ENCODE results near the gene CACNA1G.

The CACNA1G gene

DNA sequence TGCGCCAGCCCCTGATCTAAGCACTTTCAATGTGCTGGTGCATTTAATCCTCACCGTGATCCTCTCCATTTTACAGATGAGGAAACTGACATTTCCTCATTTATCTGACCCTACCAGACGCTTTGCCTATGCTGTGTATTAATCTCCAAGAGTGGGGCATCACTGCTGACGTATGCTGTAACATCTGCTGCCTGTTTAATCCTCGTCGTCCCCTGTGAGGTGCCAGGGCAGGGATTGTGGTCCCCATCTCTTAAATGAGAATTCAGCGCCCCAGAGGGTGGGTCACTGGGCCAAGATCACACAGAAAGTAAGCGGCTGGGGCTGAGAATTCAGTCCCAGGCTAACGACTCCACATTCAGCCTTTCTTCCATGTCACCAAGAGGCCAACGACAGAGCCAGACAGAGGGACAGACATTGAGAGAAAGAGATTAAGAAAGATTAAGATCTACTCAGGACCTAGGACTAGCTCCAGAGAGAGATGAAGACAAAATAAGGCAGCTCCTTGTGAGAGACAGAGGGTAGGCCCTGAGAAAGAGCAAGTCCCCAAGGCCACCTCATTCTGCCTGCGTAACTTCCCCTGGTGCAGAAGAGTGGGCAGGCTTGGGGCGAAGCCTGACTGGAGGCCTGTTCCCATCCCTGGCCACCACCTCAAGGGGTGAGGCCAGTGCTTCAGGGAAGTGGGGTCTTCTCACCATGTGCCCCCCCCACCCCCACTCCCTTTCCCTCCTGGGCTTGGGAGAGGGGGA is 13.5 kb downstream of the CACNA1G start:
- H3K9me3 Mint-ChIP-seq, result no peaks in the 10 kb centered on the region
- intact Hi-C loops (cut with micrococcal nuclease), result no loop called here
- no peak overlapping the region for H3K4me3 Mint-ChIP-seq
- peaks cover 59% of the 10 kb centered on the region for H3K27me3 Mint-ChIP-seq
- H3K36me3 Mint-ChIP-seq (ENCODE audit: low read depth), result no peaks in the 10 kb centered on the region
- H3K4me1 Mint-ChIP-seq (ENCODE audit: low read depth), result peaks cover 4% of the 10 kb centered on the region
- no peak overlapping the region for H3K27ac Mint-ChIP-seq

DNA sequence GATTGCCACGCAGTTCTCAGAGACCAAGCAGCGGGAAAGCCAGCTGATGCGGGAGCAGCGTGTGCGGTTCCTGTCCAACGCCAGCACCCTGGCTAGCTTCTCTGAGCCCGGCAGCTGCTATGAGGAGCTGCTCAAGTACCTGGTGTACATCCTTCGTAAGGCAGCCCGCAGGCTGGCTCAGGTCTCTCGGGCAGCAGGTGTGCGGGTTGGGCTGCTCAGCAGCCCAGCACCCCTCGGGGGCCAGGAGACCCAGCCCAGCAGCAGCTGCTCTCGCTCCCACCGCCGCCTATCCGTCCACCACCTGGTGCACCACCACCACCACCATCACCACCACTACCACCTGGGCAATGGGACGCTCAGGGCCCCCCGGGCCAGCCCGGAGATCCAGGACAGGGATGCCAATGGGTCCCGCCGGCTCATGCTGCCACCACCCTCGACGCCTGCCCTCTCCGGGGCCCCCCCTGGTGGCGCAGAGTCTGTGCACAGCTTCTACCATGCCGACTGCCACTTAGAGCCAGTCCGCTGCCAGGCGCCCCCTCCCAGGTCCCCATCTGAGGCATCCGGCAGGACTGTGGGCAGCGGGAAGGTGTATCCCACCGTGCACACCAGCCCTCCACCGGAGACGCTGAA is 15.2 kb downstream of the CACNA1G start:
- no peak overlapping the region for H3K27ac Mint-ChIP-seq
- H3K4me1 Mint-ChIP-seq (ENCODE audit: low read depth), result peaks cover 4% of the 10 kb centered on the region
- intact Hi-C loops (cut with micrococcal nuclease), result no loop called here
- no peak overlapping the region for H3K4me3 Mint-ChIP-seq
- no peaks in the 10 kb centered on the region for H3K9me3 Mint-ChIP-seq
- no peaks in the 10 kb centered on the region for H3K36me3 Mint-ChIP-seq (ENCODE audit: low read depth)
- peaks cover 56% of the 10 kb centered on the region for H3K27me3 Mint-ChIP-seq

DNA sequence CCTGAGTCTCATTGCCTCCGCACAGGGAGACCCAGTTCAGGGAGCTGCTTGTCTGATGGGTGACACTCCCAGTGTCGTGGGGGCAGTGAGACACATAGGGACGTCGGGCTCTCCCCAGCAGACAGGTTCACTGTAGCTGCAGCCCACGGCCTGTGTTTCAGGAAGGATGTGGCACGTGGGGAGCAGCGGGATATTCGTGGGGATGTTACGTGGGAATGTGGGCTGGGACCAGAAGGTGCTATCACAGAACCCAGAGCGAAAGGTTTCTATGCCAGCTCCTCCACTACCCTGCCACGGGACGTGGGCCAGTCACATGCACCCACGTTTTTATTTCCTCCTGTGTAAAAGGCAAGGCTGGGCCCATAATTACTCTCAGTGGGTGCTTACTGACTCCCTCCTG is 16.3 kb downstream of the CACNA1G start:
- Mint-ChIP-seq H3K4me3 (no peak overlapping the region), H3K9me3 (no peaks in the 10 kb centered on the region), H3K36me3 (ENCODE audit: low read depth) (no peaks in the 10 kb centered on the region), H3K4me1 (ENCODE audit: low read depth) (peaks cover 4% of the 10 kb centered on the region), H3K27ac (no peak overlapping the region), H3K27me3 (peaks cover 56% of the 10 kb centered on the region)
- intact Hi-C loops (cut with micrococcal nuclease), result no loop called here

DNA sequence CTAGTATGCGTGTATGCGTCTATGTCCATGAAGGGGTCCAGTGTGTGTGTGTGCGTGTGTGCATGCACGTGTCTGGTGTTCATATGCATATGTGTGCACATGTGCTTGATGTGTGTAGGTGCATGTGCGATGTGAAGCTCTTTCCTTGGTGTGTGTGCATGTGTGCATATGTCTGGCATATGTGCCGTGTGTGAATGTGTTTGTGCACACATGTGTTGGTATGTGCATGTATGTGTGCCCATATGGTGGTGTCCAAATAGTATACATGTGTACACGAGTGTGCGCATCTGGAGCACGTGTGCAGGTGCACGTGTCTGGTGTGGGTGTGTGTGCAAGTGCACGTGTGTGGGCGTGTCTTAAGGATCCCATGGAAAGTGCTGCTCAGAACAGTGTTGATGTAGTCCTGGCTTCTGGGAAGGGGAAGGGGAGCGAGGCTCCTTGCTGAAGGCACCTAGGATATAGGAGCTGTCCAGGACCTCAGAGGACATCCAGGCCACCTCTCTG is 17.0 kb downstream of the CACNA1G start:
- Mint-ChIP-seq H3K4me3 (no peak overlapping the region), H3K27ac (no peak overlapping the region), H3K4me1 (ENCODE audit: low read depth) (peaks cover 4% of the 10 kb centered on the region), H3K27me3 (peaks cover 56% of the 10 kb centered on the region), H3K36me3 (ENCODE audit: low read depth) (no peaks in the 10 kb centered on the region), H3K9me3 (no peaks in the 10 kb centered on the region)
- intact Hi-C loops (cut with micrococcal nuclease), result no loop called here

DNA sequence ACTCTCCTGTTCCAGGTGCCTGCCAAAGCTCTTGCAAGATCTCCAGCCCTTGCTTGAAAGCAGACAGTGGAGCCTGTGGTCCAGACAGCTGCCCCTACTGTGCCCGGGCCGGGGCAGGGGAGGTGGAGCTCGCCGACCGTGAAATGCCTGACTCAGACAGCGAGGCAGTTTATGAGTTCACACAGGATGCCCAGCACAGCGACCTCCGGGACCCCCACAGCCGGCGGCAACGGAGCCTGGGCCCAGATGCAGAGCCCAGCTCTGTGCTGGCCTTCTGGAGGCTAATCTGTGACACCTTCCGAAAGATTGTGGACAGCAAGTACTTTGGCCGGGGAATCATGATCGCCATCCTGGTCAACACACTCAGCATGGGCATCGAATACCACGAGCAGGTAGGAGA is 17.7 kb downstream of the CACNA1G start:
- Mint-ChIP-seq H3K4me1 (ENCODE audit: low read depth) (peaks cover 4% of the 10 kb centered on the region), H3K36me3 (ENCODE audit: low read depth) (no peaks in the 10 kb centered on the region), H3K4me3 (no peak overlapping the region), H3K27ac (no peak overlapping the region), H3K27me3 (peaks cover 62% of the 10 kb centered on the region), H3K9me3 (no peaks in the 10 kb centered on the region)
- intact Hi-C loops (cut with micrococcal nuclease), result no loop called here

DNA sequence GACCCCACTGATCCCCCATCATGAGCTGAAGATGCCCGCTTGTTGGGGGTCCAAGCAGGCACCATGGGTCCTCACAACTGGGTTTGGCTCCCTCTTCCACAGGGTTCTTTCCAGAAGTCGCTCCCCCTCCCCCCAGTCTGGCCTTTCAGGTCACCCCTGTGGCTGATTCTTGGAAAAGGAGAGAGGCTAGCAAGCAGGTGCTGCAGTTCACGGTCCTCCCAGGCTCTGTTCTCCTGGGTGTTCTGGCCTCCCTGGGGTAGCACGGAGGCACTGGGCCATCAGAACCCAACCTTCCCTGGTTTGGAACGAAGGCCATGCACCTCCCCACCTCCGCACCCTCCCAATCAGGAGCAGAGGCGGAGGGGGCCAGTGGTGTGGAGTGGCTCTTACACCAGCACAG is 18.9 kb downstream of the CACNA1G start:
- intact Hi-C loops (cut with micrococcal nuclease), result no loop called here
- Mint-ChIP-seq H3K4me3 (no peak overlapping the region), H3K4me1 (ENCODE audit: low read depth) (no peaks in the 10 kb centered on the region), H3K27ac (no peak overlapping the region), H3K27me3 (peaks cover 70% of the 10 kb centered on the region), H3K36me3 (ENCODE audit: low read depth) (no peaks in the 10 kb centered on the region), H3K9me3 (no peaks in the 10 kb centered on the region)

DNA sequence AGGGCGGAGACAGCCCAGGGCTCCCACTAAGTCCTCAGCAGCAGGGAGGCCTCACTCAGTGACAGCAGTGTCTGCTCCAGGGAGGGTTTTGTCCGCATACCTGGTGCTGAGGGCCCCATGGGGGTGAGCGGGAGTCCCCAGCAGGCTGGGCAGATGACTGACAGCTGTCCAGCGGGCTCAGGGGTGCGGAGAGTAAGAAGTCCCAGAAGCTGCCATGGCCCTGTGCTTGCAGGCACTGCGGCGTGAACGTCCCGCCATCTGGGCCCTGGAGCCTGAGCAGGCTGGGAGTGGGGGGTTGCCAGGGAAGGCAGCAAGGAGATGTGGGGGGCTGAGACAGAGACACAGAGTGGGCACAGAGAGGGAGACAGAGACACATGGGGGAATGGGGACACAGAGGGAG is 20.1 kb downstream of the CACNA1G start:
- Mint-ChIP-seq H3K9me3 (no peaks in the 10 kb centered on the region), H3K4me1 (ENCODE audit: low read depth) (no peaks in the 10 kb centered on the region), H3K36me3 (ENCODE audit: low read depth) (no peaks in the 10 kb centered on the region), H3K27me3 (peaks cover 68% of the 10 kb centered on the region), H3K4me3 (no peak overlapping the region), H3K27ac (no peak overlapping the region)
- intact Hi-C loops (cut with micrococcal nuclease), result no loop called here

DNA sequence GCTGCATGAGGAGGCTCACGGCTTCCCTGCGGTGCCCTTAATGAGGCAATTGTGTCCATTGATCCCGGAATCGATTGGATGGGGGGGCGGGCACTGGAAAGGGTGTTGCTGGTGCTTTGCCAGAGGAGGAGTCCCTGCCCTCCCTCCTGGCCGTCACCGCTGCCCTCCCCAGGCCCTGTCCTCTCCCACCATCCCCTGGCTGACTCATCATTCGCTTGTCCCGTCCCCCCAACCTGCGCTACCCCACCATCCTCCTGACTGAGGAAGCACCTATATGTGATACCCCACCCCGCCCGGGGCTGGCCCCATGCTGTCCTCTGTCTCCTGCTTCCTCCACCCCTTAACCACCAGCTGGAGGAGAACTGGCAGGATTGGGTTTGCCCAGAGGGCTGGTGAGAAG is 20.8 kb downstream of the CACNA1G start:
- intact Hi-C loops (cut with micrococcal nuclease), result no loop called here
- Mint-ChIP-seq H3K27me3 (peaks cover 66% of the 10 kb centered on the region), H3K9me3 (no peaks in the 10 kb centered on the region), H3K27ac (no peak overlapping the region), H3K36me3 (ENCODE audit: low read depth) (no peaks in the 10 kb centered on the region), H3K4me1 (ENCODE audit: low read depth) (no peaks in the 10 kb centered on the region), H3K4me3 (no peak overlapping the region)

DNA sequence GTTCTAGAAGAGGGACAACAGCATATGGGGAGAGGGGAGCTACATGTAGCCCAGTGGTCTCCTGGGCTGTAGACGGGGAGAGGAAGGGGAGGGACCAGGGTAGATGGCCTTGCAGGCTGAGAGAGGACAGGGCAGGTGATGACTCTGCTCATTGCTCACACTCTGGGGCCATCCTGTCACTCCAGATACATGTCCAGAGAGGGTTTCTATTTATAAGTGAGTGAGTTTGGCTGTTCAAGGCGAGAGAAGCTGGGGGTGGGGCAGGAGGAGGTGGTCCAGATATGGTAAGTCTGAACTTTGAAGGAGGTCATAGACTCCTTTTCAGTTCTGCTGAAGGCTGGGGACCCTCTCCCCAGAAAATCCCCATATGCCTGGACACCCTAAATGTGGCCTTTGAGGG is 22.2 kb downstream of the CACNA1G start:
- no peaks in the 10 kb centered on the region for H3K36me3 Mint-ChIP-seq (ENCODE audit: low read depth)
- H3K27ac Mint-ChIP-seq, result no peak overlapping the region
- no peaks in the 10 kb centered on the region for H3K4me1 Mint-ChIP-seq (ENCODE audit: low read depth)

DNA sequence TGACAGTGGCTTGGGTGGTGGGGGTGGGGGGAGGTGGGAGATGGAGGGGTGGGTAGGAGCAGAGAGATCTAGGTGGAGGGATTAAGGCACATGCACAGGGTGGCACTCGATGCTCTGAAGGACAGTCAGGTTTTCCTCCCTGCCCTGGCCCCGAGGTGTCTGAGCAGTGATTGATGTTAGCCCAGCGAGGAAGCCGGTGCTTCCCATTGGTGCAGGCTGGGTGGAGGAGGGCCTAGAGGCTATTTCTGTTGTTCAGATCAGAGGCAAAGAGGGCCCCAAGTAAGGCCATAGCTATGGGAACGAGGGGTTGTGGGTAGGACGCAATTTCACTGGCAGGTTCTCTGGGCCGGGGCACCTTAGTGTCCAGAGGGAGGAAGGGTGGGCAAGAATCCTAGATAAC is 23.1 kb downstream of the CACNA1G start:
- Mint-ChIP-seq H3K36me3 (ENCODE audit: low read depth) (no peaks in the 10 kb centered on the region), H3K27ac (no peak overlapping the region), H3K4me3 (no peak overlapping the region), H3K27me3 (peaks cover 58% of the 10 kb centered on the region), H3K4me1 (ENCODE audit: low read depth) (no peaks in the 10 kb centered on the region), H3K9me3 (no peaks in the 10 kb centered on the region)
- intact Hi-C loops (cut with micrococcal nuclease), result no loop called here

More for the DNA sequence above, 22.2 kb downstream of the CACNA1G start:
- H3K4me3 Mint-ChIP-seq, result no peak overlapping the region
- intact Hi-C loops (cut with micrococcal nuclease), result no loop called here
- H3K9me3 Mint-ChIP-seq, result no peaks in the 10 kb centered on the region
- H3K27me3 Mint-ChIP-seq, result peaks cover 65% of the 10 kb centered on the region

DNA sequence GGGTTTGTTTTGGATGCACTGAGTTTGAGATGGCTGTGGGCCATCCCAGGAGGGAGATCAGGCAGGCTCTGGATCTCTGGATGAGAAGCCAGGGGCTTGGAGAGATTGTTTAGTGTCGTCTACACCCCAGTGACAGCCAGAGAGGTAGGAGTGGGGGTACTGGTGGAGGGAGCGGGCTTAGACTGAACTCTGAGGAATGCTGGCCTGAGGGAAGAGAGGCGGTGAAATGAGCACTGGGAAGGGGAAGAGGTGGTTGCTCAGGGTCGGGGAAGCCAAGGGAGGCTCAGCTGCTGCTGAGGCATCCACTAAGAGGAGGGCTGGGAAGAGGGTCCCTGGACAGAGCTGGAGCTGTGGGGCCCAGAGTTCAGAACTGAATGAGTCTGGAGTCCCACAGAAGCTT is 23.6 kb downstream of the CACNA1G start:
- Mint-ChIP-seq H3K4me3 (no peak overlapping the region), H3K9me3 (no peaks in the 10 kb centered on the region), H3K27ac (no peak overlapping the region), H3K27me3 (peaks cover 55% of the 10 kb centered on the region), H3K36me3 (ENCODE audit: low read depth) (no peaks in the 10 kb centered on the region), H3K4me1 (ENCODE audit: low read depth) (no peaks in the 10 kb centered on the region)
- intact Hi-C loops (cut with micrococcal nuclease), result no loop called here

DNA sequence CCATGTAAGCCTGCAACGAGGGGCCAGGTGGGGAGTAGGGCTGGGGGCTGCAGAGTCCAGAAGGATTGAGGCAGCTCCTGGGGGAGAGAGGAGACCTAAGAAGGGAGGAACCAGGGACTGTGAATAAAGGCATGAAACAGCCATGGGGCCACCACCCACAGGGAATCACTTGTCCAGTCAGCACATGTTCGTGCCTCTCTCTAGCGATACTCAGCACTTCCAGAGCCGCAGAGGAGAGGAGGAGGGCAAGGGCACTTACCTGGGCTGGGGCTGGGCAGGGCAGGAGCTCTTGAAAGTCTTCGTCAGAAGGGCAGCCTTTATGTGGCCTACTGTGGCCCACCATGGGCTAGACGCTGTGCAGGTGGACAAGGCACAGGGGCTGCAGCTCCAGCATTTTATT is 24.2 kb downstream of the CACNA1G start:
- H3K4me1 Mint-ChIP-seq (ENCODE audit: low read depth), result no peaks in the 10 kb centered on the region
- H3K36me3 Mint-ChIP-seq (ENCODE audit: low read depth), result no peaks in the 10 kb centered on the region
- no peak overlapping the region for H3K4me3 Mint-ChIP-seq
- H3K27me3 Mint-ChIP-seq, result peaks cover 55% of the 10 kb centered on the region
- intact Hi-C loops (cut with micrococcal nuclease), result no loop called here
- H3K27ac Mint-ChIP-seq, result no peak overlapping the region
- no peaks in the 10 kb centered on the region for H3K9me3 Mint-ChIP-seq

DNA sequence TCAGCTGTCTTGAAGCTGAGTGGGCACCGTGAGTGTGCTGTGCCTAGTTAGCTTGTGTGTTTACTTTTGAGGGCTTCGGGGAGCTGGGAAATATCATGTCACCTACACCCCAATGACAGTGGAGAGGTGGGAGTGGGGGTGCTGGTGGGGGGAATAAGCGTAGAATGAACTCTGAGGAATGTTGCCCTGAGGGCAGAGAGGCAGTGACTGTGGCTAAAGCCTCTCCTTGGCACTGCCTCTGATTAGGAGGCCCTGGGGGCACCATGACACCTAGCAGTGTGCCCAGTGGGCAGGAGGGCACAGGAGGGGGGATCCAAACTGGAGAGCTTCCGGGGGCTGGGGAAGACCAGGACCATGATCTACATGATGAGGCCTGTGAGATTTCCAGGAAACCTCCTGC is 24.8 kb downstream of the CACNA1G start:
- no peak overlapping the region for H3K4me3 Mint-ChIP-seq
- no peaks in the 10 kb centered on the region for H3K9me3 Mint-ChIP-seq
- H3K36me3 Mint-ChIP-seq (ENCODE audit: low read depth), result no peaks in the 10 kb centered on the region
- H3K4me1 Mint-ChIP-seq (ENCODE audit: low read depth), result no peaks in the 10 kb centered on the region
- no peak overlapping the region for H3K27ac Mint-ChIP-seq
- intact Hi-C loops (cut with micrococcal nuclease), result no loop called here
- peaks cover 52% of the 10 kb centered on the region for H3K27me3 Mint-ChIP-seq

DNA sequence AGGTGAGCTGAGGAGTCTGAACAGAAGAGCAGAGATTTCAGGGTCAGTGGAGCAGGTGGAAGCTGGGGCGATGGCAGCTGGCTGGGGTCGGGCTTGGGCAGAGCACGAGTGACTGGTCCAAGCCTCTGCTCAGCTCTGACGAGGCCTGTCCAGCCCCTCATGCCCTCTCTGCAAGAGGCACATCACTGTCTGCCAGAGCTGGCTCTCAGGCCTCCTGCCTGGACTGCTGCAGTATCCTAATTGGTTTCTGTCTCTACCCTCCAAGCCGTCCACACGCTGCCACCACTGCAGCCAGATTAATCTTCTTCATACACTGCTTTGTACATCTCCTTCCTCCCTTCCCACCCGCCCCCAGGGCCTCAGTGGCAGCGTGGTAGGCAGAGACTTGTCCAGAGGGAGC is 25.4 kb downstream of the CACNA1G start:
- no peak overlapping the region for H3K27ac Mint-ChIP-seq
- intact Hi-C loops (cut with micrococcal nuclease), result no loop called here
- H3K4me3 Mint-ChIP-seq, result no peak overlapping the region
- no peaks in the 10 kb centered on the region for H3K9me3 Mint-ChIP-seq
- H3K4me1 Mint-ChIP-seq (ENCODE audit: low read depth), result no peaks in the 10 kb centered on the region
- H3K36me3 Mint-ChIP-seq (ENCODE audit: low read depth), result no peaks in the 10 kb centered on the region
- H3K27me3 Mint-ChIP-seq, result peaks cover 47% of the 10 kb centered on the region

Data from dendritic cell treated with granulocyte-macrophage colony-stimulating factor and Interleukin-4, amounts not matched to agents 40 ng/mL and 50 ng/mL, for 4 days (primary cell).